ENCODE results near the gene CCNO.

CCNO gene

GRCh38 chr5:55220433-55221185, 12.8 kb downstream of the CCNO start:
- Histone ChIP-seq H3K27ac (ENCODE audit: low read depth, low read length) (no peak overlapping the region), H3K27me3 (ENCODE audit: control insufficient read depth, insufficient read depth, low read length) (peaks cover 35% of the 10 kb centered on the region), H3K4me1 (ENCODE audit: control insufficient read depth, insufficient read depth, low read length) (no peaks in the 10 kb centered on the region), H3K9ac (ENCODE audit: low read length) (no peak overlapping the region), H3K4me3 (ENCODE audit: low read length) (peak overlapping the region; percentile 57), H3K36me3 (ENCODE audit: control insufficient read depth, insufficient read depth, low read length) (no peaks in the 10 kb centered on the region)

DNA sequence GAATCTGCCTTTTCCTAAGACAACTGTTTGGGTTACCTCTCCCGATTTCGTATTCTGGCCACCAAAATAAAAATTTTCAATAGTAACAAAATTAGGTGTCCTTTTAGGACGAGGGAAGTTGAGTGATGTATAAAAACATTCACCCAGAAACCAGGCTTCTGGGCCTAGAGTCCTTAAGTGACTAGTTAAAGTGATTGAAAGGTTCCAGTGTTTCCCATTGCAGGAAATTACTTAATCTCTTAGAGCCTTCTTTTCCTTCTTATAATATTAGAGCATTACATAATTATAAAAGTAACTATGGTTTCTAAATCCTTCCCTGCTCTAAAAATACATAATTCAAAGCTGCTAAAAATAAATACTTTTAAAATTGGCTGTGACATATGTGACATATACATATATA, 13.6 kb downstream of the CCNO start:
- H3K27me3 ChIP-seq (ENCODE audit: control insufficient read depth, insufficient read depth, low read length) = peaks cover 28% of the 10 kb centered on the region
- no peak overlapping the region for H3K9ac ChIP-seq (ENCODE audit: low read length)
- no peaks in the 10 kb centered on the region for H3K4me1 ChIP-seq (ENCODE audit: control insufficient read depth, insufficient read depth, low read length)
- no peaks in the 10 kb centered on the region for H3K36me3 ChIP-seq (ENCODE audit: control insufficient read depth, insufficient read depth, low read length)
- H3K27ac ChIP-seq (ENCODE audit: low read depth, low read length) = no peak overlapping the region
- no peak overlapping the region for H3K4me3 ChIP-seq (ENCODE audit: low read length)

GRCh38 chr5:55218967-55219366, 14.4 kb downstream of the CCNO start:
- Histone ChIP-seq H3K9ac (ENCODE audit: low read length) (no peak overlapping the region), H3K27ac (ENCODE audit: low read depth, low read length) (no peak overlapping the region), H3K27me3 (ENCODE audit: control insufficient read depth, insufficient read depth, low read length) (peaks cover 22% of the 10 kb centered on the region), H3K36me3 (ENCODE audit: control insufficient read depth, insufficient read depth, low read length) (no peaks in the 10 kb centered on the region), H3K4me1 (ENCODE audit: control insufficient read depth, insufficient read depth, low read length) (no peaks in the 10 kb centered on the region), H3K4me3 (ENCODE audit: low read length) (no peak overlapping the region)

- no peaks in the 10 kb centered on the region for H3K27me3 ChIP-seq (ENCODE audit: control insufficient read depth, insufficient read depth, low read length)
- H3K9ac ChIP-seq (ENCODE audit: low read length) = no peak overlapping the region
- H3K4me1 ChIP-seq (ENCODE audit: control insufficient read depth, insufficient read depth, low read length) = no peaks in the 10 kb centered on the region
- H3K36me3 ChIP-seq (ENCODE audit: control insufficient read depth, insufficient read depth, low read length) = no peaks in the 10 kb centered on the region
- H3K4me3 ChIP-seq (ENCODE audit: low read length) = no peak overlapping the region
- H3K27ac ChIP-seq (ENCODE audit: low read depth, low read length) = no peak overlapping the region
Observed at GRCh38 chr5:55211184-55211874, 22.1 kb downstream of the CCNO start.

DNA sequence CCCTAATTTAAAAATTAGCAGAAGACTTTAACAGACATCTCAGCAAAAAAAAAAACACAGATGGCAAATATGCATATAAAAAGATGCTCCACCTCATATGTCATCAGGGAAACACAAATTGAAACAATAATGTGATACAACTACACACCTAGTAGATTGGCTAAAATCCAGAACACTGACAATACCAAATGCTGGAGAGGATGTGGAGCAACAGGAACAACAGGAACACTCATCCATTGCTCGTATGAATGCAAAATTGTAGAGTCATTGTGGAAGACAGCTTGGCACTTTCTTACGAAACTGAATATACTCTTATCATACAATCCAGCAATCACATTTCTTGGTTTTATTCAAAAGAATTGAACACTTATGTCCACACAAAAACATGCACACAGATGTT, 28.4 kb downstream of the CCNO start:
- Histone ChIP-seq H3K27ac (ENCODE audit: low read depth, low read length) (no peak overlapping the region), H3K4me1 (ENCODE audit: control insufficient read depth, insufficient read depth, low read length) (no peaks in the 10 kb centered on the region), H3K9ac (ENCODE audit: low read length) (no peak overlapping the region), H3K27me3 (ENCODE audit: control insufficient read depth, insufficient read depth, low read length) (no peaks in the 10 kb centered on the region), H3K4me3 (ENCODE audit: low read length) (no peak overlapping the region), H3K36me3 (ENCODE audit: control insufficient read depth, insufficient read depth, low read length) (no peaks in the 10 kb centered on the region)

- Histone ChIP-seq H3K4me3 (ENCODE audit: low read length) (no peak overlapping the region), H3K4me1 (ENCODE audit: control insufficient read depth, insufficient read depth, low read length) (no peaks in the 10 kb centered on the region), H3K27me3 (ENCODE audit: control insufficient read depth, insufficient read depth, low read length) (peaks cover 3% of the 10 kb centered on the region), H3K36me3 (ENCODE audit: control insufficient read depth, insufficient read depth, low read length) (no peaks in the 10 kb centered on the region), H3K27ac (ENCODE audit: low read depth, low read length) (no peak overlapping the region), H3K9ac (ENCODE audit: low read length) (no peak overlapping the region)
Observed at GRCh38 chr5:55191165-55191564, 42.2 kb downstream of the CCNO start.

- no peak overlapping the region for H3K9ac ChIP-seq (ENCODE audit: low read length)
- H3K27ac ChIP-seq (ENCODE audit: low read depth, low read length) = no peak overlapping the region
- no peak overlapping the region for H3K4me3 ChIP-seq (ENCODE audit: low read length)
- peaks cover 3% of the 10 kb centered on the region for H3K27me3 ChIP-seq (ENCODE audit: control insufficient read depth, insufficient read depth, low read length)
- no peaks in the 10 kb centered on the region for H3K36me3 ChIP-seq (ENCODE audit: control insufficient read depth, insufficient read depth, low read length)
- no peaks in the 10 kb centered on the region for H3K4me1 ChIP-seq (ENCODE audit: control insufficient read depth, insufficient read depth, low read length)
Observed at GRCh38 chr5:55188656-55189540, 44.5 kb downstream of the CCNO start.

GRCh38 chr5:55187370-55187769, 46.0 kb downstream of the CCNO start:
- Histone ChIP-seq H3K27me3 (ENCODE audit: control insufficient read depth, insufficient read depth, low read length) (peaks cover 2% of the 10 kb centered on the region), H3K4me3 (ENCODE audit: low read length) (no peak overlapping the region), H3K27ac (ENCODE audit: low read depth, low read length) (no peak overlapping the region), H3K9ac (ENCODE audit: low read length) (no peak overlapping the region), H3K4me1 (ENCODE audit: control insufficient read depth, insufficient read depth, low read length) (no peaks in the 10 kb centered on the region), H3K36me3 (ENCODE audit: control insufficient read depth, insufficient read depth, low read length) (no peaks in the 10 kb centered on the region)
